Adrenal gland (tissue), 5 donors: ENCODE data around the gene POLD2.

ENCODE experiments used
- CTCF ChIP-seq, 6 experiments: fragments of 450-650 bp in 4 of 6; fragments of 200-600 bp in 2 of 6; sonication (generic) in 1 of 6; IDR thresholded peaks; 1 replicate in 5 of 6; 2 replicates in 1 of 6; pipeline versions ENCODE4 v1.5.1 to v1.8.0; 2016 to 2021; ENCODE audit warnings: antibody characterized with exemption in 6 of 6, mild to moderate bottlenecking in 2 of 6, moderate library complexity in 1 of 6
- POLR2A ChIP-seq, 2 donors: fragments of 450-650 bp; IDR thresholded peaks; one replicate each; pipeline ENCODE4 v1.6.1; 2017; ENCODE audit warnings: antibody characterized with exemption in 2 of 2, mild to moderate bottlenecking in 2 of 2, moderate library complexity in 1 of 2
- donor health status: DM: no; HTN: no; CAD: no.

- TF ChIP-seq POLR2A (IDR thresholded peaks at IDR 0.05) (no peak), CTCF (IDR thresholded peaks at IDR 0.05) (no peak)
Measured at GRCh38 chr7:44081266-44081748, 42.0 kb downstream of the POLD2 start.
